B cell (primary cell): ENCODE results near the gene OR9A2. TPM values are rescaled to one million over a fixed set of nuclear protein-coding genes. Genes with fewer than 3 reads are reported as not detected.

Experiments
- ATAC-seq: fragments of 200-7000 bp; cut with Tn5 transposase; one replicate; pipeline ENCODE4 v1.10.0; 2021; ENCODE audit warnings: low read depth, mild to moderate bottlenecking, moderate number of reproducible peaks, moderate library complexity
- CTCF ChIA-PET: fragments of 350-600 bp; sonication (Branson Sonifier 250); formaldehyde crosslinking; loops from one replicate; lab custom pipeline; 2021; ENCODE audit warnings: antibody characterized with exemption, inconsistent platforms; lab: Charles Lee
- POLR2A ChIA-PET: fragments of 350-600 bp; sonication (Branson Sonifier 250); formaldehyde crosslinking; loops from one replicate; lab custom pipeline; 2021; ENCODE audit warnings: antibody characterized with exemption; lab: Charles Lee
- DNase-seq: peaks from one replicate; pipeline ENCODE4 v3.0.0; 2013
- H2AFZ ChIP-seq: 2 replicates; pipeline ENCODE4 v1.6.1; 2012; ENCODE audit warnings: mild to moderate bottlenecking, low read depth, low read length; ENCODE audit not compliant: insufficient read depth, poor library complexity, severe bottlenecking
- H3K27ac ChIP-seq, 2 donors: 1 replicate in 1 of 2; 2 replicates in 1 of 2; pipeline ENCODE4 v1.5.1; 2012 to 2013; ENCODE audit warnings: low read length in 2 of 2, mild to moderate bottlenecking in 2 of 2, moderate library complexity in 1 of 2
- H3K27me3 ChIP-seq, 4 experiments: fragments of 200-600 bp in 1 of 4; sonication (generic) in 1 of 4; replicated peaks in 1 of 4; 1 replicate in 2 of 4; 2 replicates in 2 of 4; pipeline versions ENCODE4 v1.6.1 to v1.7.0; 2013 to 2016; ENCODE audit warnings: low read length in 3 of 4, mild to moderate bottlenecking in 2 of 4, mixed read lengths in 1 of 4, moderate library complexity in 1 of 4; ENCODE audit not compliant: insufficient read depth in 4 of 4, control insufficient read depth in 3 of 4; ENCODE audit errors: control extremely low read depth in 1 of 4
- H3K36me3 ChIP-seq, 2 experiments: replicated peaks in 1 of 2; 1 replicate in 1 of 2; 2 replicates in 1 of 2; pipeline versions ENCODE4 v1.6.1 to v1.7.1; 2013; ENCODE audit warnings: low read length in 1 of 2; ENCODE audit not compliant: insufficient read depth in 2 of 2, control insufficient read depth in 1 of 2; ENCODE audit errors: control extremely low read depth in 1 of 2, extremely low read depth in 1 of 2
- H3K4me1 ChIP-seq, 2 donors: fragments of 200-600 bp in 1 of 2; sonication (generic) in 1 of 2; 1 replicate in 1 of 2; 2 replicates in 1 of 2; pipeline versions ENCODE4 v1.5.1 to v1.6.1; 2013 to 2017; ENCODE audit warnings: low read length in 2 of 2; ENCODE audit not compliant: control insufficient read depth in 2 of 2, insufficient read depth in 2 of 2
- H3K4me2 ChIP-seq: replicated peaks from 2 replicates; pipeline ENCODE3; 2012; ENCODE audit warnings: mild to moderate bottlenecking, low read depth, low read length; ENCODE audit not compliant: poor library complexity, severe bottlenecking
- H3K4me3 ChIP-seq, 5 experiments: fragments of 200-600 bp in 1 of 5; sonication (generic) in 1 of 5; 1 replicate in 3 of 5; 2 replicates in 2 of 5; pipeline versions ENCODE4 v1.5.1 to v1.7.0; 2011 to 2016; ENCODE audit warnings: low read length in 4 of 5, mild to moderate bottlenecking in 4 of 5, low read depth in 2 of 5, control low read depth in 1 of 5, moderate library complexity in 1 of 5; ENCODE audit not compliant: insufficient read depth in 1 of 5; ENCODE audit errors: control extremely low read depth in 1 of 5, extremely low read depth in 1 of 5
- H3K79me2 ChIP-seq: fragments of 200-600 bp; sonication (generic); one replicate; pipeline ENCODE4 v1.6.0; 2016; ENCODE audit warnings: low read length; ENCODE audit not compliant: control insufficient read depth, insufficient read depth
- H3K9ac ChIP-seq: fragments of 200-600 bp; sonication (generic); 2 replicates; pipeline ENCODE4 v1.6.1; 2017; ENCODE audit warnings: mild to moderate bottlenecking, low read length, moderate library complexity
- H3K9me3 ChIP-seq, 3 donors: one replicate each; pipeline versions ENCODE4 v1.6.1 to v1.7.1; 2013; ENCODE audit warnings: low read length in 2 of 3; ENCODE audit not compliant: control insufficient read depth in 2 of 3, insufficient read depth in 1 of 3; ENCODE audit errors: control extremely low read depth in 1 of 3
- H4K20me1 ChIP-seq: 2 replicates; pipeline ENCODE4 v1.6.0; 2012; ENCODE audit warnings: mild to moderate bottlenecking, low read length; ENCODE audit not compliant: insufficient read depth, control insufficient read depth, poor library complexity, severe bottlenecking
- H3K27ac Mint-ChIP-seq: one replicate; pipeline ENCODE4 v1.8.0; 2021; ENCODE audit warnings: mixed read lengths
- H3K27me3 Mint-ChIP-seq: one replicate; pipeline ENCODE4 v1.8.0; 2021; ENCODE audit warnings: mixed read lengths
- H3K4me1 Mint-ChIP-seq: one replicate; pipeline ENCODE4 v1.8.0; 2021; ENCODE audit warnings: mixed read lengths
- H3K4me3 Mint-ChIP-seq: one replicate; pipeline ENCODE4 v1.8.0; 2021; ENCODE audit warnings: mixed read lengths
- H3K9me3 Mint-ChIP-seq: one replicate; pipeline ENCODE4 v1.8.0; 2022; ENCODE audit warnings: mixed read lengths; ENCODE audit not compliant: insufficient read depth
- CTCF ChIP-seq: fragments of 200-600 bp; IDR thresholded peaks from one replicate; pipeline ENCODE4 v1.8.0; 2022; ENCODE audit warnings: antibody characterized with exemption, mild to moderate bottlenecking
- EZH2 ChIP-seq: IDR thresholded peaks from 2 replicates; pipeline ENCODE4 v1.6.1; 2012; ENCODE audit warnings: borderline replicate concordance, low read depth, mild to moderate bottlenecking, moderate library complexity, low read length; ENCODE audit not compliant: insufficient read depth, poor library complexity, severe bottlenecking
- WGBS: methylation state at CpG from one replicate; pipeline ENCODE4 v1.1.5; 2013; ENCODE audit warnings: missing lambda C conversion rate; ENCODE audit not compliant: insufficient coverage; 5-methylcytosine and 5-hydroxymethylcytosine counted together
- intact Hi-C: fragments of 100-400 bp; cut with micrococcal nuclease; formaldehyde crosslinking; loops from one replicate; pipeline ENCODE4 v1.10.0; 2022
- polyA plus RNA-seq: library from polyadenylated mRNA; depleted of rRNA; stranded (reverse); fragments of >200 nt; gene quantifications from 2 replicates; pipeline ENCODE4 v1.2.3, GENCODE V29; 2012
- total RNA-seq, 2 donors: library from RNA; stranded (reverse); fragments of 120-200 nt in 1 of 2; gene quantifications; 1 replicate in 1 of 2; 2 replicates in 1 of 2; pipeline versions ENCODE4 v1.2.3 to v1.2.4, GENCODE V29; 2013 to 2022

OR9A2 gene
- total and polyA plus RNA-seq, 2 donors (not counting 1 experiment from before 2014, with no cell fraction given): not detected

GRCh38 chr7:142998966-142999365 is 28.0 kb downstream of the OR9A2 start:
- Histone ChIP-seq H3K9ac (no peak overlapping the region), H3K27ac (no peak overlapping the region), H3K79me2 (no peaks in the 10 kb centered on the region), H2AFZ (no peak overlapping the region), H3K4me1 (peaks cover 5 to 10% of the 10 kb centered on the region in 2 donors), H3K9me3 (no peaks in the 10 kb centered on the region), H3K4me2 (no peak overlapping the region), H3K4me3 (no peak overlapping the region), H4K20me1 (no peaks in the 10 kb centered on the region), H3K27me3 (no peaks in the 10 kb centered on the region), H3K36me3 (no peaks in the 10 kb centered on the region)
- Mint-ChIP-seq H3K9me3 (no peaks in the 10 kb centered on the region), H3K27ac (no peak overlapping the region), H3K4me1 (peaks cover 17% of the 10 kb centered on the region), H3K27me3 (no peaks in the 10 kb centered on the region), H3K4me3 (no peak overlapping the region)
- ChIA-PET POLR2A (no interaction called here), CTCF (interaction anchor here (0.9 to 24.7 kb wide), 9 partner anchors 10 to 395 kb away, joined by 3 to 809 read pairs (median 4); partner anchors contain the start of gene TAS2R40)
- TF ChIP-seq CTCF (no peak), EZH2 (no peak)
- no peak for ATAC-seq
- 100% methylated on average over 1 of the region's 6 CpGs for WGBS
- intact Hi-C loops: no loop called here
- no peak for DNase-seq

GRCh38 chr7:142997456-142997989 is 29.4 kb downstream of the OR9A2 start:
- no peak overlapping the region for H3K9ac ChIP-seq
- no peaks in the 10 kb centered on the region for H3K9me3 ChIP-seq
- Mint-ChIP-seq H3K4me1 (peaks cover 10% of the 10 kb centered on the region), H3K4me3 (no peak overlapping the region), H3K9me3 (peaks cover 5% of the 10 kb centered on the region), H3K27me3 (peaks cover 9% of the 10 kb centered on the region), H3K27ac (no peak overlapping the region)
- H4K20me1 ChIP-seq: no peaks in the 10 kb centered on the region
- H2AFZ ChIP-seq: no peak overlapping the region
- no peaks in the 10 kb centered on the region for H3K36me3 ChIP-seq
- ChIA-PET CTCF (interaction anchor here (1.1 to 24.7 kb wide), 5 partner anchors 16 to 365 kb away, joined by 3 to 809 read pairs (median 3); partner anchors contain the start of gene TAS2R40), POLR2A (no interaction called here)
- no peaks in the 10 kb centered on the region for H3K79me2 ChIP-seq
- WGBS: no CpG with 5 or more reads among the region's 4 CpGs
- DNase-seq (no peak), ATAC-seq (no peak)
- TF ChIP-seq CTCF (no peak), EZH2 (no peak)
- H3K27me3 ChIP-seq: no peaks in the 10 kb centered on the region
- no peak overlapping the region for H3K27ac ChIP-seq
- intact Hi-C loops: no loop called here
- H3K4me3 ChIP-seq: no peak overlapping the region
- H3K4me1 ChIP-seq: no peaks in the 10 kb centered on the region
- H3K4me2 ChIP-seq: no peak overlapping the region
